ENCODE data around the gene ATP10B.

DNA sequence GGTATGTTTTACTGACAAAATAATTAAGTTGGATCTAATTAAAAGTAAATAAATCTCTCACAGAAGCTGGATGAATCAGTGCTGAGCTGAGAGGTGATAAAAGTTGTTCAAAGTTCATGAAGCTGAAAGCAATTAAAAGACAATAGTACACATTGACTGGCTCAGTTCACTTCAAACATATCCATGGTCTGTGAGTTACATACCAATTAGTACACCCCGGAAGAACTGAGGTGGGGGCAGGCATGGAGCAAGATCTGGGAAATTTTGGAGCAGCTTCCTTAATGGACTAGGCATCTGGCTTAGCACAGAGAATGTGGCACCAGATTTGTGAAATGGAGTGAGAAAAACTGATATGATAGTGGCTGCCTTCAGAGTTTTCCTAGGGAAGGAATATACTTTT lies 152.7 kb downstream of the ATP10B start:
- TF ChIP-seq, protein P1, sequence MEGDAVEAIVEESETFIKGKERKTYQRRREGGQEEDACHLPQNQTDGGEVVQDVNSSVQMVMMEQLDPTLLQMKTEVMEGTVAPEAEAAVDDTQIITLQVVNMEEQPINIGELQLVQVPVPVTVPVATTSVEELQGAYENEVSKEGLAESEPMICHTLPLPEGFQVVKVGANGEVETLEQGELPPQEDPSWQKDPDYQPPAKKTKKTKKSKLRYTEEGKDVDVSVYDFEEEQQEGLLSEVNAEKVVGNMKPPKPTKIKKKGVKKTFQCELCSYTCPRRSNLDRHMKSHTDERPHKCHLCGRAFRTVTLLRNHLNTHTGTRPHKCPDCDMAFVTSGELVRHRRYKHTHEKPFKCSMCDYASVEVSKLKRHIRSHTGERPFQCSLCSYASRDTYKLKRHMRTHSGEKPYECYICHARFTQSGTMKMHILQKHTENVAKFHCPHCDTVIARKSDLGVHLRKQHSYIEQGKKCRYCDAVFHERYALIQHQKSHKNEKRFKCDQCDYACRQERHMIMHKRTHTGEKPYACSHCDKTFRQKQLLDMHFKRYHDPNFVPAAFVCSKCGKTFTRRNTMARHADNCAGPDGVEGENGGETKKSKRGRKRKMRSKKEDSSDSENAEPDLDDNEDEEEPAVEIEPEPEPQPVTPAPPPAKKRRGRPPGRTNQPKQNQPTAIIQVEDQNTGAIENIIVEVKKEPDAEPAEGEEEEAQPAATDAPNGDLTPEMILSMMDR (IDR thresholded peaks at IDR 0.05; ENCODE audit: poor library complexity) = no peak
- TF ChIP-seq EZH2 (IDR thresholded peaks at IDR 0.05; ENCODE audit: borderline replicate concordance) = no peak

Data from hepatocyte (in vitro differentiated cells).